ENCODE measurements around the gene CBARP.

CBARP gene

DNA sequence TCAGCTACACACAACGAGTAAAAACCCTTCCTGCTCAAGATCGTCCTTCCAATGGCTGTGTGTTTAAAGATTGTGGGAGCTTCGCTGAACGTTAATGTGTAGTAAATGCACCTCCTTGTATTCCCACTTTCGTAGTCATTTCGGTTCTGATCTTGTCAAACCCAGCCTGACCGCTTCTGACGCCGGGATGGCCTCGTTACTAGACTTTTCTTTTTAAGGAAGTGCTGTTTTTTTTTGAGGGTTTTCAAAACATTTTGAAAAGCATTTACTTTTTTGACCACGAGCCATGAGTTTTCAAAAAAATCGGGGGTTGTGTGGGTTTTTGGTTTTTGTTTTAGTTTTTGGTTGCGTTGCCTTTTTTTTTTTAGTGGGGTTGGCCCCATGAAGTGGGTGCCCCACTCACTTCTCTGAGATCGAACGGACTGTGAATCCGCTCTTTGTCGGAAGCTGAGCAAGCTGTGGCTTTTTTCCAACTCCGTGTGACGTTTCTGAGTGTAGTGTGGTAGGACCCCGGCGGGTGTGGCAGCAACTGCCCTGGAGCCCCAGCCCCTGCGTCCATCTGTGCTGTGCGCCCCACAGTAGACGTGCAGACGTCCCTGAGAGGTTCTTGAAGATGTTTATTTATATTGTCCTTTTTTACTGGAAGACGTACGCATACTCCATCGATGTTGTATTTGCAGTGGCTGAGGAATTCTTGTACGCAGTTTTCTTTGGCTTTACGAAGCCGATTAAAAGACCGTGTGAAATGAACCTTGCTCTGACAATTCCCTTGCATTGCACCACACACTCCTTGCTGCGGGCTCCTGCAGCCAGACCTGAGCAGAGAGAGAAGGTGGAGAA is 34.8 kb upstream of the CBARP start:
- TF ChIP-seq, protein P1, sequence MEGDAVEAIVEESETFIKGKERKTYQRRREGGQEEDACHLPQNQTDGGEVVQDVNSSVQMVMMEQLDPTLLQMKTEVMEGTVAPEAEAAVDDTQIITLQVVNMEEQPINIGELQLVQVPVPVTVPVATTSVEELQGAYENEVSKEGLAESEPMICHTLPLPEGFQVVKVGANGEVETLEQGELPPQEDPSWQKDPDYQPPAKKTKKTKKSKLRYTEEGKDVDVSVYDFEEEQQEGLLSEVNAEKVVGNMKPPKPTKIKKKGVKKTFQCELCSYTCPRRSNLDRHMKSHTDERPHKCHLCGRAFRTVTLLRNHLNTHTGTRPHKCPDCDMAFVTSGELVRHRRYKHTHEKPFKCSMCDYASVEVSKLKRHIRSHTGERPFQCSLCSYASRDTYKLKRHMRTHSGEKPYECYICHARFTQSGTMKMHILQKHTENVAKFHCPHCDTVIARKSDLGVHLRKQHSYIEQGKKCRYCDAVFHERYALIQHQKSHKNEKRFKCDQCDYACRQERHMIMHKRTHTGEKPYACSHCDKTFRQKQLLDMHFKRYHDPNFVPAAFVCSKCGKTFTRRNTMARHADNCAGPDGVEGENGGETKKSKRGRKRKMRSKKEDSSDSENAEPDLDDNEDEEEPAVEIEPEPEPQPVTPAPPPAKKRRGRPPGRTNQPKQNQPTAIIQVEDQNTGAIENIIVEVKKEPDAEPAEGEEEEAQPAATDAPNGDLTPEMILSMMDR (IDR thresholded peaks at IDR 0.05; ENCODE audit: insufficient read depth, low read length, missing control alignments), result no peak
- POLR2A ChIA-PET, result interaction anchor here (0.8 to 1.7 kb wide), 6 partner anchors 14 to 28 kb away, joined by 3 to 12 read pairs (median 4); no protein-coding TSS in a partner anchor
- CTCF ChIA-PET, result interaction anchor here (1.6 to 4.3 kb wide), 4 partner anchors 7 to 164 kb away, joined by 8 to 46 read pairs (median 10); partner anchors contain the start of gene ATP5F1D
- no peak for DNase-seq (ENCODE audit: low read depth, low spot score)
- no peak overlapping the region for H3K4me3 ChIP-seq (ENCODE audit: low read depth, low read length)

DNA sequence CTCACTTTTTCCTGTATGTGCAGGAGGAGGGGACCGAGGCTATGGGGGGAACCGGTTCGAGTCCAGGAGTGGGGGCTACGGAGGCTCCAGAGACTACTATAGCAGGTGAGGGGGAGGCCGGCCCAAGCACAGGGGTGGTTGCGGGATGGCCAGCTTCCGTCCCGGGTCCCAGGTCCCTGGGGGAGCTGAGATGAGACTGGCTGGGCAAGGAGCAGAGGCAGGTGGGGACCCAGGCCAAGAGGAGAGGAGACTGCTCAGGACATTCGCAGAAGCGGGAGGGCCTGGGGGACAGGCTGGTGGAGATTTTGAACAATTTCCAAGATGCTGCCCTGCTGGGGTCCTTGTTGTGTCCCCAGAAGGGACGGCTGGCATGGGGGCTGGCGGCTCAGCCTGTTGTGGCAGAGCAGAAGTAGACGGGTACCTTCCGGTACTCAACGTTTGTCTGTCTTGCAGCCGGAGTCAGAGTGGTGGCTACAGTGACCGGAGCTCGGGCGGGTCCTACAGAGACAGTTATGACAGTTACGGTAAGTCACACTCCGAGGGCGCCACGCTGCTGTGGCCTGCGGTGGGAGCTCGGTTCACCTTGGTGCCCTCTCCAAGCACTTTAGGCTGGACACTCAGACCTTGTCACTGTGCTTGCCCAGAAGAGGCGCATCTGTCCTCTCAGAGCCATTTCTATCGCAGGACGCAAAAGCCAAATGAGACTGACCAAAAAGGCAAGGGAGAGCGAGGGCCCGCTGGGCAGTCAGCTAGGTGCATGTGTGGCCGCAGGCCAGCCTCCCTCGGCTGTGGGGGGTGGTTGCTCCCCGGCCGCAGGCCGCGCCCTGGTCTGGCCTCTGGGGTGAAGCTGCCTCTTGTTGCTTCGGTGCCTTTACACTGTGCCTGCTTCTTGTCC is 34.0 kb upstream of the CBARP start:
- CTCF ChIA-PET, result interaction anchor here (0.6 to 4.3 kb wide), 4 partner anchors 8 to 31 kb away, joined by 3 to 46 read pairs (median 8); partner anchors contain the start of gene ATP5F1D
- TF ChIP-seq, protein P1 (IDR thresholded peaks at IDR 0.05; ENCODE audit: insufficient read depth, low read length, missing control alignments), result no peak
- H3K4me3 ChIP-seq (ENCODE audit: low read depth, low read length), result peak overlapping the region; percentile 82
- POLR2A ChIA-PET, result interaction anchor here (1.0 to 1.2 kb wide), 3 partner anchors 19 to 27 kb away, joined by 3 to 5 read pairs (median 3); no protein-coding TSS in a partner anchor
- DNase-seq (ENCODE audit: low read depth, low spot score), result no peak

DNA sequence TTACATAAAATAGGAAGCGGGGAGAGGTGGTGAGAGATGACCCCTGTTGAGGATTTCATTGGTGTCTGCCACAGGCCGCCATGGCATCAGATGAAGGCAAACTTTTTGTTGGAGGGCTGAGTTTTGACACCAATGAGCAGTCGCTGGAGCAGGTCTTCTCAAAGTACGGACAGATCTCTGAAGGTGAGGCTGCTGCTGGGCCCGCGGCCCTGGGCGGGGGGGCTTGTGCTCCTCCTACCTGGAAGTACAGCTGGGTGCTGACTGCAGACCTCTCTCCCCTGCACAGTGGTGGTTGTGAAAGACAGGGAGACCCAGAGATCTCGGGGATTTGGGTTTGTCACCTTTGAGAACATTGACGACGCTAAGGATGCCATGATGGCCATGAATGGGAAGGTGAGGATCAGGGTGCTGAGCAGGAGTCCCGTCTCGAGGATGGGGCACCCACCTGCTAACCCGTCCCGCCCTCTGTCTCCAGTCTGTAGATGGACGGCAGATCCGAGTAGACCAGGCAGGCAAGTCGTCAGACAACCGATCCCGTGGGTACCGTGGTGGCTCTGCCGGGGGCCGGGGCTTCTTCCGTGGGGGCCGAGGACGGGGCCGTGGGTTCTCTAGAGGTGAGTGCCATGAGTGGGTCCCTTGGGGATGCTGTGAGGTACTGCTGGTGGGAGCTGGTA is 33.2 kb upstream of the CBARP start:
- DNase-seq (ENCODE audit: low read depth, low spot score), result no peak
- peak overlapping the region; percentile 82 for H3K4me3 ChIP-seq (ENCODE audit: low read depth, low read length)
- TF ChIP-seq, protein P1 (IDR thresholded peaks at IDR 0.05; ENCODE audit: insufficient read depth, low read length, missing control alignments), result no peak
- CTCF ChIA-PET, result interaction anchor here (0.6 to 4.3 kb wide), 3 partner anchors 9 to 30 kb away, joined by 3 to 46 read pairs (median 8); no protein-coding TSS in a partner anchor
- POLR2A ChIA-PET, result interaction anchor here (1.1 kb wide), 1 partner anchor 18 kb away, joined by 3 read pairs; no protein-coding TSS in a partner anchor

DNA sequence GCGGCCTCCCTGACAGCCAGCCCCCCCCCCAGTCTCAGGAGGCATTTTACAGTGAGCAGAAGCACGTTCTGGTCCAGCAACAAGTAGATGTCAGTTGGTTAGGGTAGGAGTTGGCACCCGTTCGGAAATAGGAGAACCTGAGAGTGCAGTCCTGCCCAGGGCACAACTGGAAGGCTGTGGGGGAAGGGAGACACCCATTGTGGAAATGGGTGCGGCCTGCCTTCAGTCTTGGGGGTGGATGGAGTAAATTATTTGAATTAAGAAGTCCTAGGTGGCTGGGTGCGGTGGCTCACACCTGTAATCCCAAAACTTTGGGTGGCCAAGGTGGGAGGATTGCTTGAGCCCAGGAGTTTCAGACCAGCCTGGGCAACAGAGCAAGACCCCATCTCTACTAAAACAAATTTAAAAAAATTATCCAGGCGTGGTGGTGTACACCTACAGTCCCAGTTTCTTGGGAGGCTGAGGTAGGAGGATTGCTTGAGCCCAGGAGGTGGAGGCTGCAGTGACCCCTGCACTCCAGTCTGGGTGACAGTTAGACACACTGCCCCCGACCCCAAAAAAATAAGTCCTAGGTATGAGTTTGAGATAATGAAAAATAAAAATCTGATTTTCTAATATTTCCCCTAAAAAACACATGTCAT is 32.5 kb upstream of the CBARP start:
- TF ChIP-seq, protein P1 (IDR thresholded peaks at IDR 0.05; ENCODE audit: insufficient read depth, low read length, missing control alignments), result no peak
- ChIA-PET POLR2A (interaction anchor here (1.7 kb wide), 3 partner anchors 11 to 29 kb away, joined by 13 to 90 read pairs (median 36); partner anchors contain the start of gene ATP5F1D), CTCF (interaction anchor here (1.7 to 11.8 kb wide), 5 partner anchors 9 to 28 kb away, joined by 5 to 626 read pairs (median 46); partner anchors contain the start of gene ATP5F1D)
- H3K4me3 ChIP-seq (ENCODE audit: low read depth, low read length), result peak overlapping the region; percentile 82
- no peak for DNase-seq (ENCODE audit: low read depth, low spot score)

DNA sequence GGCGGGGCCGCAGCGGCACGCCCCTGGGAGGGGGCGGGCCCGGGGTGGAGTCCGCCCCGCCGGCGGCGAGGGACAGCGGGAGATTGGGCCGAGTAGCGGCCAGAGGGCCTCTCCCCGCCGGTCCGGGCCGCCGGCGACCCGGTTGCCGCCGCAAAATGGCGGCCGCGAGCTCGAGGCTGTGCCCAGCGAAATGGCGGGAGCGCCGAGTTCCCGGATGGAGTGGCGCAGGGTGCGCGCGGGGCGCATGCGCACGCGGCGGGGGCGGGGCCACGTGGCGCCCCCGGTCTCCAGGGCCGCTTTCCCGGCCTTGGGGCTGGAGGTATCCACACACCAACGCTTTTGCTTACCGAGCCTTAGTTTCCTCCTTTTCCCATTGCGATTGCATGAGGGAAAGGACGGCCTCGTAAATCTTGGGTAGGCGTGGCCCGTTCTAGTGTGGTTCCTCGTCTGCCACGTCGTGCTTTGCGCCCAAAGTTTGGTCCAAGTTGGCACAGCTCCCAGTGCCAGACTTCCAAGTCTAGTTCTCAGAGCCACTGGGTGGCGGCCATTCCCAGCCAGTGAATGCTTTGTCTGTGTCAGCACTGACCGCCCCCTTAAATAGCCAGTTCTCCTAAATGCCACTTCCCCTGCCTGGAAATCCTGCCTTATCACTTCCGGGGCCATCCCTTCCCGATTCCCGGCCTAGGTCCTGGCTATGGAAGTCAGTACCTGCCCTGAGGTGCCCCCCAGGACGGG is 31.8 kb upstream of the CBARP start:
- ChIA-PET POLR2A (interaction anchor here (0.6 to 1.7 kb wide), 28 partner anchors 8 to 1119 kb away, joined by 3 to 90 read pairs (median 6); partner anchors contain the start of genes ATP5F1D, CNN2 and REEP6), CTCF (interaction anchor here (1.7 to 11.8 kb wide), 3 partner anchors 10 to 27 kb away, joined by 5 to 626 read pairs (median 69); partner anchors contain the start of gene ATP5F1D)
- DNase-seq (ENCODE audit: low read depth, low spot score), result no peak
- peak overlapping the region; percentile 82 for H3K4me3 ChIP-seq (ENCODE audit: low read depth, low read length)
- TF ChIP-seq, protein P1 (IDR thresholded peaks at IDR 0.05; ENCODE audit: insufficient read depth, low read length, missing control alignments), result no peak

Data from AG04449 (cell line).